Measurements from ENCODE around the gene IL17RB.

The IL17RB gene

GRCh38 chr3:53821631-53822121, 24.7 kb upstream of the IL17RB start:
- H3K79me2 ChIP-seq (ENCODE audit: insufficient read depth, low read length), result peaks cover 3% of the 10 kb centered on the region; the same call in 1 of the 2 replicates
- no peaks in the 10 kb centered on the region for H3K9me3 ChIP-seq (ENCODE audit: insufficient read depth, low read length)
- H3K27me3 ChIP-seq (ENCODE audit: low read length), result no peaks in the 10 kb centered on the region
- H3K4me2 ChIP-seq (ENCODE audit: low read depth, low read length, poor library complexity, severe bottlenecking), result no peak overlapping the region
- TF ChIP-seq CTCF (IDR thresholded peaks at IDR 0.05; ENCODE audit: insufficient read depth, low read length, poor library complexity, severe bottlenecking) (no peak), EZH2phosphoT487 (conservative IDR thresholded peaks at IDR 0.05; ENCODE audit: low read length) (no peak)
- no peak overlapping the region for H3K9ac ChIP-seq (ENCODE audit: low read length)
- H4K20me1 ChIP-seq (ENCODE audit: low read depth, low read length), result no peaks in the 10 kb centered on the region
- H3K27ac ChIP-seq (ENCODE audit: low read depth, low read length), result no peak overlapping the region
- peaks cover 2% of the 10 kb centered on the region; the same call in 1 of the 2 replicates for H3K36me3 ChIP-seq (ENCODE audit: low read length)
- no peak overlapping the region for H3K4me3 ChIP-seq (ENCODE audit: insufficient read depth, low read length, poor library complexity, severe bottlenecking)
- no peaks in the 10 kb centered on the region for H3K9me2 ChIP-seq (replicated peaks; ENCODE audit: insufficient read depth, low read length)
- no peak overlapping the region for H2AFZ ChIP-seq (ENCODE audit: low read depth, low read length, severe bottlenecking)
- no peaks in the 10 kb centered on the region for H3F3A ChIP-seq (ENCODE audit: insufficient read depth)

- H2AFZ ChIP-seq (ENCODE audit: low read depth, low read length, severe bottlenecking), result no peak overlapping the region
- no peak overlapping the region for H3K27ac ChIP-seq (ENCODE audit: low read depth, low read length)
- H4K20me1 ChIP-seq (ENCODE audit: low read depth, low read length), result no peaks in the 10 kb centered on the region
- no peaks in the 10 kb centered on the region for H3K9me2 ChIP-seq (replicated peaks; ENCODE audit: insufficient read depth, low read length)
- H3K4me2 ChIP-seq (ENCODE audit: low read depth, low read length, poor library complexity, severe bottlenecking), result no peak overlapping the region
- H3K79me2 ChIP-seq (ENCODE audit: insufficient read depth, low read length), result peaks cover 3% of the 10 kb centered on the region; the same call in 1 of the 2 replicates
- H3K9ac ChIP-seq (ENCODE audit: low read length), result no peak overlapping the region
- H3K36me3 ChIP-seq (ENCODE audit: low read length), result peaks cover 2% of the 10 kb centered on the region; the same call in 1 of the 2 replicates
- no peaks in the 10 kb centered on the region for H3K27me3 ChIP-seq (ENCODE audit: low read length)
- H3K4me3 ChIP-seq (ENCODE audit: insufficient read depth, low read length, poor library complexity, severe bottlenecking), result no peak overlapping the region
- H3K9me3 ChIP-seq (ENCODE audit: insufficient read depth, low read length), result no peaks in the 10 kb centered on the region
- H3F3A ChIP-seq (ENCODE audit: insufficient read depth), result no peaks in the 10 kb centered on the region
- TF ChIP-seq EZH2phosphoT487 (conservative IDR thresholded peaks at IDR 0.05; ENCODE audit: low read length) (no peak), CTCF (IDR thresholded peaks at IDR 0.05; ENCODE audit: insufficient read depth, low read length, poor library complexity, severe bottlenecking) (no peak)
Observed at GRCh38 chr3:53822331-53822741, 24.0 kb upstream of the IL17RB start.

- H4K20me1 ChIP-seq (ENCODE audit: low read depth, low read length), result no peaks in the 10 kb centered on the region
- no peak overlapping the region for H3K27ac ChIP-seq (ENCODE audit: low read depth, low read length)
- H3K4me3 ChIP-seq (ENCODE audit: insufficient read depth, low read length, poor library complexity, severe bottlenecking), result no peak overlapping the region
- H3K9me3 ChIP-seq (ENCODE audit: insufficient read depth, low read length), result no peaks in the 10 kb centered on the region
- no peak overlapping the region for H3K4me2 ChIP-seq (ENCODE audit: low read depth, low read length, poor library complexity, severe bottlenecking)
- peaks cover 3% of the 10 kb centered on the region; the same call in 1 of the 2 replicates for H3K79me2 ChIP-seq (ENCODE audit: insufficient read depth, low read length)
- H3K36me3 ChIP-seq (ENCODE audit: low read length), result peaks cover 2% of the 10 kb centered on the region; the same call in 1 of the 2 replicates
- no peak overlapping the region for H2AFZ ChIP-seq (ENCODE audit: low read depth, low read length, severe bottlenecking)
- no peaks in the 10 kb centered on the region for H3K27me3 ChIP-seq (ENCODE audit: low read length)
- no peaks in the 10 kb centered on the region for H3F3A ChIP-seq (ENCODE audit: insufficient read depth)
- TF ChIP-seq EZH2phosphoT487 (conservative IDR thresholded peaks at IDR 0.05; ENCODE audit: low read length) (no peak), CTCF (IDR thresholded peaks at IDR 0.05; ENCODE audit: insufficient read depth, low read length, poor library complexity, severe bottlenecking) (no peak)
- no peak overlapping the region for H3K9ac ChIP-seq (ENCODE audit: low read length)
- H3K9me2 ChIP-seq (replicated peaks; ENCODE audit: insufficient read depth, low read length), result no peaks in the 10 kb centered on the region
Observed at GRCh38 chr3:53823026-53823955, 23.1 kb upstream of the IL17RB start.
